GM10847 (cell line): ENCODE data around the gene FAM171A1.

Source experiments
- POLR2A ChIP-seq: IDR thresholded peaks from 2 replicates; pipeline ENCODE4 v1.6.1; 2011; ENCODE audit not compliant: insufficient read length; ENCODE audit errors: extremely low read depth

Gene FAM171A1

DNA sequence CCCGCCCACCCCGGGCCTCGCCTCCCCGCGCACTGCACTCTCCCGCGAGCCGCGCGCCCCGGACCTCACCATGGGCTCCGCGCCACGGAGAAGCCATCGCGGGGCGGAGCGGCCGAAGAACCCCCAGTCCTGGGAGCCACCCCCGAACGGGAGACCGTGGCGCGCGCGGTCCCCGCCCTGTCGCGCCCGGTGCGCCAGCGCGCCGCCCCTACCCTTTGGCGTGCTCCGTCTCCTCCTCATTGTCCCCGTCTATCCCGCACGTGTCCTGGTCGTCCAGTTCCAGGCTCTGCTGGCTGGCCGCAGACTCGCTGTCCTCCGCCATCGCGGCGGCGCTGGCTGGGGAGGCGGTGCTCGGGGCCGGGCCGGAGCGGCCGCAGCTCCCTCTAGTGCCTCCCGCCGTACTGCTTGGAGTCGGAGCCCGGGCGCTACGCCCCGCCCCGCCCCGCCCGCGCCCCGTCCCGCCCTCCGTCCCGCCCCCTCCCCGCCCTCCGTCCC, 202.8 kb downstream of the FAM171A1 start, which contains the start of gene NMT2:
Gene NMT2 (minus strand): TSS at position 403 of the 495 bp plus-strand sequence. CDS start 81 bp downstream, at position 322.
- peak; percentile 65 for TF ChIP-seq POLR2A

DNA sequence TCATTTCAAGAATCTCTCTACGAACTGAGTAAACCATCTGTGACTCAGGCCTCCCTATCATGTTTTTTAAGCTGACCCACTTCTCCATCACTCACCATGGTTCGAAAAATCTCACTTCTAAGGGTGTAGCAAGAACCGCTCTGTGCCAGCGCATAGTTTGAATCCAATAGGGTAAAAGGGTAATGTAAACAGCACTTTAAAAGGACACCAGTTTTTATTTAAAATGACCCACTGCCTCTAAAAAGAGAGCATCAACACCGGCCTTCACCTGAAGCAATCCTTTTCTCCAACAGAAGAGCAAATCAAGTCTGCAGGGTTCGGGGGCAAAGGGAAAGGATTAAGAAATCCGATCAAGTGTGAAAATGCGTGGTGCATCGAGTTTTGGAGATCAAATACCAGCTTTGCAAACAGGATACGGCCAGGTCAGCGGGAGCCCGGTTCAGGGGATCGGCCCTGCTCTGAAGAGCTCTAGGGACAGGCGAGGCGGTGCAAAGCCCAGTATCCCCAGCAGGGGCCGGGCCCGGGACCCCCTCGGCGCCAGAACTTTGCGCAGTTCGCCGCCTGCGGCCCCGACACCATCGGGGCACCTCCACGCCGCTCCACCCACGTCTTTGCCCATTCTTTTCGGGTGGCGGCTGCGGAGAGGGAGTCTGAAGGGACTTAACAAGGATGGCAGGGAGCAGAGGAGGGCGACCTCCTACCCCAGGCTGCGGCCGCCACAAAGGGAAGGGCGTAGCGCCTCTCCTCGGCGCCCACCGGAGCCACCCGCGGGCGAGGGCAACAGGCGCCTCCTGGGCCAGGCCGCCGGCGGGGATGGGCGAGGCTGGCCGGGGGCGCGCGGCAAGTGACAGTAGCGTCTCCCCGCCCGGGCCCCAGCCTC, 203.4 kb downstream of the FAM171A1 start:
- no peak for TF ChIP-seq POLR2A

DNA sequence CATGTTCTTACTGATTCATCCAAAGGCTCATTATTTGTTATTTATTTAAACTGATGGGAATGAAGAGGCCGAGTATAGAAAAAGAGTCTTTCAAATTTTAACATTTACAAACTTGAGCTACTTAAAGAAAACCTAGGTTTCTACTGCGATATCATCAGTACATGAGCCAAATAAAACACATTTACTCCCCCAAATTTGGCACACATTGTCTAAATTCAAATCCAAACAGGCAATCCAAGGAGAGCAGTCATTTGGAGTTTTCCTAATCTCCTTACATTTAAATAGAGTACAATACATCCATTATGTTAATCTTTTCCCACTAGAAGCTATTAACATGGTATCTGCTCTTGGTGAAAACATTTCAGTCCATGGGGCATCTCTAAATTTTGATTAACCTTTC, 204.8 kb downstream of the FAM171A1 start:
- no peak for TF ChIP-seq POLR2A

DNA sequence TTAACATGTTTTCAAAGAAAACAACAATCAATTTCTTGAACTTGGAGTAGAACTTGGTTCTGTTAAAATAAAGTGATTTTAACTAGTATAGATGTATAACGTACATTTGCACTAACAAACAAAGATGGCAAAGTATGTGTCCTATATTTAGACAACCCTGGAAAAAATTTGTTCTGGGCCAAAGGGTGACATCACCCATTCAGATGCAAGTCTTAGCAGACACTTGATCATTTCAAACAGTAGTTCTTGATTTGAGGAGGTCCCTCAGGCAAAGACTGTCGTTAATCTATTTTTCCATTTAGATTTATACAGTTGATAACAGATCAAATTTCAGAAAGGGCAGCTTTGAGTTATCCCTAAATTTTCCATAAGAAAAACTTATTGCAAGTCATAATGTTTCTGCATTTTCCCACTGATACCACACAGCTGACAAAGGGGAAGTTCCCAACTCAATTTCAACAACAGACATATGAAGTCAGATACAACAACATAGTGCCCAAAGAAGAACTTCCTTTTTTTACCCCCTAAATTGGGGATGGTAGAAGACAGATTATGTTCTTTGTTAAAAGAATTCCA, 207.7 kb downstream of the FAM171A1 start:
- no peak for TF ChIP-seq POLR2A
